Activated CD4-positive, alpha-beta T cell treated with anti-CD3 and anti-CD28 coated beads for 24 hours (primary cell): Measurements from ENCODE around the gene BROX.
A peak's percentile ranks its signal among the peaks of the same experiment; 100 is the strongest.
"Not testable (repeated sequence)": the region's sequence is repeated elsewhere in the genome, so short reads cannot be mapped to it uniquely, and the experiment has no call there.

Experiments
- DNase-seq, 2 donors: peaks; one replicate each; pipeline ENCODE4 v3.0.0-alpha.2; 2020; ENCODE audit warnings: low read depth in 2 of 2

The BROX gene, protein sequence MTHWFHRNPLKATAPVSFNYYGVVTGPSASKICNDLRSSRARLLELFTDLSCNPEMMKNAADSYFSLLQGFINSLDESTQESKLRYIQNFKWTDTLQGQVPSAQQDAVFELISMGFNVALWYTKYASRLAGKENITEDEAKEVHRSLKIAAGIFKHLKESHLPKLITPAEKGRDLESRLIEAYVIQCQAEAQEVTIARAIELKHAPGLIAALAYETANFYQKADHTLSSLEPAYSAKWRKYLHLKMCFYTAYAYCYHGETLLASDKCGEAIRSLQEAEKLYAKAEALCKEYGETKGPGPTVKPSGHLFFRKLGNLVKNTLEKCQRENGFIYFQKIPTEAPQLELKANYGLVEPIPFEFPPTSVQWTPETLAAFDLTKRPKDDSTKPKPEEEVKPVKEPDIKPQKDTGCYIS

DNA sequence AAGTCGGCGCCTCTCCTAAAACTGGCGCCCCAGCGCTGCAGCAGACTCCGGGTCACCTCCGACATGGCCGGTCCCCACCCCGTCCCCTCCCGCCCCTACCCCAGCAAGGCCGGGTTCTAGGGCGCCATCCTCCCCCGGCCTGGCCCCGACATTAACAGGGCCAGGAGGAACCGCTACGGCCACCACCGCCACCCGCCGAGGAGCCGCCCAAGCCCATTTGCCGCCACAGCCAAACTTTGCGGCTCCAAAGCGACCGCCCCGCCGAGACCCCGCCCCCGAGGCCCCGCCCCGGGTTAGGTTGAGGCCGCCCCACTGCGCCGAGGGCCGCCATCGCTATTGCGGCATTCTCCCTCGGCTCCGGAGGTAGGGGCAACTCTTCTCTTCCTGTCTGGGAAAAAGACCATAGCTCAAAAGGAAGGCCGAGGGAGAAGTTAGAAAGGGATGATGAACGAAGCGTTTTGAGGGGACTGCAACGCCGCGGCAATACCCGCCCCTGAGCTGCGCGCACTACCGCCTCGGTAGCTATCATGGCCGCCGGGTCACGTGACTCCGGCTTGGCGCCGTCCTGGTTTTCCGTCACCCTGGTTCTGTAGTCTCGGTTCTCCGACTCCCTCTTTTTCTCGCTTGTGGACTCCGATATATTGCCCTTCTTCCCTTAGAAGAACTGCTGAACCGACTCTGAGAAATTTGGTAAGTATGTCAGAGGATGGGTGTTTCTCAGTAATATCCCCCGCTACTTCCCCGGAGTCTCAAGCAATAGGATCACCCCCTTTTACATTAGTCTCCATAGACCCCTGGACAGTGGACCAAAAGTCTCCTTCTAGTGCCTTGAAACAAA is at the start of gene BROX, which contains the start of gene AIDA:
Gene BROX, plus strand, starts transcription at position 312 of the 838 bp plus-strand sequence. CDS start 3,136 bp downstream, outside the sequence.
Gene AIDA, minus strand, starts transcription at position 239 of the 838 bp plus-strand sequence. Its CDS starts 174 bp downstream, at position 65.
- DNase-seq, result peak; percentile 94 to 97

DNA sequence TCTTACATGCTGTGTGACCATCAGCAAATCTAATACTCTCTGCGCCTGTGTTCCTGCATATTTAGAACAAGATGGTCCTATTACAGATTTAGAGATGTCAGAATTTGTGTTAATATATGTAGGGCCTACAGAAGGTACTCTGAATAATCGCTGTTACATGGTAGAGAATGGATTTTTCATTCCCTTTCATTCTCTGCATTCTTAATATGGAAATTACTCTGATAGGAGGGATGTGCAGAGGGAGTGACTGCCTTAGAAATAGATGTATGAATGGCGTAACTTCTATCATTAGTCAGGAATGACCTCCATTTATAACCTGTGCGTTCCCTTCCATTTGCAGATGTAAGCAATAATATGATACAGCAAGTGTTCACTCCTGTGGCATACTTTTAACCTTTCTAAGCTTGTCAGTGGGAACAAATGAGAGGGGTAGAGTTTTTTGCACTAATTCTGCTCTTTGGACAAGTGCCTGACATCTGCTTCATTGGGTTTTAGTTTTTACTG is 48.9 kb upstream of the BROX start:
- no peak for DNase-seq

DNA sequence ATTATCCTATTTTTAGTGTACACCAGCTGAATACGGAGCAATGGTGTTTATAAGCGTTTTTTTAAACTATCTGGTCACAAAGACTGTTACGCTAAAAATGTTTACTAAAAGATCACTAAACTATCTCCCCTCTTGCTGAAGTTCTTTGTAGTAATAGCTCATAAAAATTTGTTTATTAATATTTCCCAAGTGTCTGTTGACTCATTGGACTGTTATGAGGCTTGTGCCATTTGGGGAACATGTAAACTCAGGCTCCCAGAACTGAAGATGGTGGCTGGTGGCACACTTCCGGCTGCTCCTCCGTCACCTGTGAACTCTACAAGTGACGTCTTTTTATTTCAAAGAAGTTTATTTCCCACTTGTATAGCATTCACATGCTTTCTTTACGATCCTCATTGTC is 46.4 kb upstream of the BROX start:
- no peak for DNase-seq

DNA sequence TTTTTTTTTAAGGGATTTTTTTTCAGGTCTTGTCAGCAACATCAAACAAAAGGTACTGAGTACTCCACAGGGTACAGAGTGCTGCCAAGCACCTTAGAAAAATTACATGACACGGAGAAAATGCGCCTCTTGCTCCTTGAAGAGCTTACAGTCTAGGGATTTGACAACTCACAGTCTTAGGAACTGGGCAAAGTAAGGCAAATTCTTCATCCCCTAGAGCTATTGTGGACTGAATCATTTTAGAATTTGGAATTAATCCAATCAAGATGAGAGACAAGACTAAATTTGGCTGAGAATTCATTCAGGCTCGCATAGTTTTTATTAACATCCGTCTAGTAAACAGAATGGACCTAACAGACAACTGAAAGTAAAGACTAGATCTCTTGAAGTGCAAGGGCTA is 44.2 kb upstream of the BROX start:
- DNase-seq, result not testable (repeated sequence)

DNA sequence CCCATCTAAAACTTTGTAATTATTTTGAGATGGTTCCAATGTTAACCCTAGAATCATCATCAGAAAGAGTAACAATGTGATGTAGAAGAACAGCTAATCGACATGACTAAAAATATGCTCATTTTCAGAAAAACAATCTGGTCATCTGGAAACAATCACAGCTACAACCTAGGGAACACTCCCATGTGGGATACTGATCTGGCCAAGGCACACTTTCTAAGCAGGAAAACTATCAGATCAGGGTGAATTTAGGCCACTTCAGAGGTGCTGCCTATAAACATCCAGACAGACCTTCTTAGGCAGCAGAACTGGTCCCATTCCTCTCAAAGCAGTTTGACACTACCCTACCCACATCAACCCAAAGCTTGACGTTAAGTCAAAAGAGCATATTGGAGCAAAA is 43.3 kb upstream of the BROX start:
- not testable (repeated sequence) for DNase-seq

DNA sequence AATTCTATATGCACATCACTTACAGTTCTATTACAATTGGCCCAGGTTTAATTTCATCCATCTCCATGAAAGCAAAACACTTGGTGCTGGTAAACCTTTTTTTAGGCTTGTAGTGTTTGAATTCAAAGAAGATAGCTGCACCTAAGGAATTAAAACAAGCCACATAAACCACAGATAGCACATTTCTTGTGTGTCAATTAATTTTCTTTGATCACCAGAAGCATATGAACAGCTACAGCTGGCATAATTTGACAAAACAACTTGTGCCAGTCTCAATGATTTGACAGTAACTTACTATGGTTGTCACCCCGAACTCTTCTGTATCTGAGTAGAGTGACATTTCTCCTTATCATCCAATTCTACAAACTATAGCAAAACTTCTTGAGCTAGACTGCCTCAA is 42.3 kb upstream of the BROX start:
- no peak for DNase-seq

DNA sequence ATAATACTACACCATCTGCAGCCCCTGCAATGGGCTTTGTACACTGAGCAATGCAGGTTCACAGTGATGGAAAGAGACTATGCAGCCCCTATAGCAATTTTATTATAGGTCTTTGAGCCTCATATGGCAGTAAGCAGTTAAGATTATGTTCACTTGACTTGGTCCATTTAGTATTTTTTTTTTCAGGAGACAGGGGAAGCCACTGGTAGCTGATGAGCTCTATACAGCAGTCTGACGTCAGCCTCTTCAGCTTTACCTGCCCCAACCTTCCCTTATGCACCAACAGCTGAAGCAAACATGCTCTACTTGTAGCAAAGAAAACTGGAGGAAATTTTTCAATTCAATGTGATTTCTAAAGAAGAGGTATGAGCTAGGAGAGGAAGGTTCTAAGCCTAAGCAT is 32.3 kb upstream of the BROX start:
- DNase-seq, result no peak

DNA sequence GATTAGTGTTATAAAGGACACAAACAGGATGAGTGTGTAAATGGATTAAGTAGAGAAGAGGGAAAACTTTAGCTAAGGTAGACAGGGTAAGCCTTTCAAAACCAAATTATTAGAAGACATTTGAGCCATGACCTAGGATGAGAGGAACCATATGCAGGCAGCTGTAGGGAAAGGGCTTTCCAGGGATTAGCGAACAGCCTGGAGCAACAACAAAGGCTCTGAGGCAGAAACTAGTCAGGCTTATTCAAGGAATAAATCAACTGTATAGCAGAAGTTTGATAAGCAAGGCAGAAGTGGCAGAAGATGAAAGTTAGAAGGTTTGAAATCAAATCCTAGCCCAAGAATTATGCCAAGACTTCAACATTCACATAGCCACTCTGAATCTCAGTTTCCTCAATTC is 21.3 kb upstream of the BROX start:
- DNase-seq, result no peak

DNA sequence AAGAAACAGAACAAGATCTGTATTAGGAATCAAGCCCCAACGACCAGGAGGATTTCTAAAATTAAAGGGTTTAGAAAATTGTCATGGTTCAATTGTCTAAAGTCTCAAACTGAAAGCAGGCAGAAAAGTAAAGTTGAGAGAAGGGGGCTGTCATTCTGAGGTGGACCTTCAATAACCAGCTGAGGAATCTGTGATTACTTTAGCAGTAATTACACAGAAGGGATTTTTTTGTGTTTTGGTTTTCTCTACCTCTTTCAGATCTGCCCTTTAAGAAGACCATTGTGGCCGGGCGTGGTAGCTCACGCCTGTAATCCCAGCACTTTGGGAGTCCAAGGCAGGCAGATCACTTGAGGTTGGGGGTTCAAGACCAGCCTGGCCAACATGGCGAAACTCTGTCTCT is 17.4 kb upstream of the BROX start:
- DNase-seq, result no peak

DNA sequence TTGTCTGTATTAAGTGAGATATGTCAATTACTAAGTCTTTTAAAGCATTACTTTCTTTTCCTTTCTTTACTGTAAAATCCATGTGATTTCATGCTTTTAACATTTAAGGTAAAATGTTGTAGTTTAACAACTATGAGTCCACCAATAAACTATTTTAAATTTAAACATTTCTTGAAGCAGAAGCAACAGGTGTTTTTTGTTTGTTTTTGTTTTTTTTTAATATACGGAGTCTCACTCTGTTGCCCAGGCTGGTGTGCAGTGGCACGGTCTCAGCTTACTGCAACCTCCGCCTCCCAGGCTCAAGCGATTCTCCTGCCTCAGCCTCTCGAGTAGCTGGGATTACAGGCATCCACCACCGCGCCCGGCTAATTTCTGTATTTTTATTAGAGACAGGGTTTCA is 15.6 kb upstream of the BROX start:
- DNase-seq, result no peak

DNA sequence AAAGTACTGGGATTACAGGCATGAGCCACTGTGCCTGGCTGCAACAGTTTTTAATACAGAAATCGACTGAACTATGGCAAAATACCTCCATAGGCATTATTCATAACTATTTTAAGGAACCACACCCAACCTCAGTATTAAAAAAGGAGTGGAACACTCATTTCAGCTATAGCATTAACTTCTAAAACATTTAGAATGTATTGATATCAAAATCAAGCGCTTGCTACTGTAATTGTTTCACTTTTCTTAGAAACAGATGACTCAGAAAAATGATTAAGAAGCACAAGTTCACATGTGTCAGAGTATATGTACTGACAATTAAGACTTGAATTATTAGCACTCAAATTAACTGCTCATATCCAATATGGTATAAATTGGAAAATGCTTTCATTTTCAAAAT is 15.2 kb upstream of the BROX start:
- no peak for DNase-seq

DNA sequence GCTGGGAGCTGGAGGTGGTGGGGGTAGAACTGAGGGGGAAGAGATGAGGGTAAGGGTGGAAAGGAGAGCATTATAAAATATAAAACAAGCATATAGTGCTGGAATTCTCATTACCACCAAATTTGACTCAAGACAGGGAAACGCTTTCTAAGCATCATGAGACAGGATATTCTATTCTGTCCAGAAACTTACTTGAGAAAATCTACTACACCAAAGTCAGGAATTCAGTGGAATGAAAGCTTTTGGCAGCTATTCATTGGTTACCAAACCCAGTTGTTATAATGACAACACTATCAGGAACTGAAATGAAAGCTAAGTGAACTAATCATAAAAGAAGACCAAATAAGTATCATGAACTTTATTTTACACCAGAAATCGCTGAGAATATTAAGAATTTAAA is 14.5 kb upstream of the BROX start:
- no peak for DNase-seq

DNA sequence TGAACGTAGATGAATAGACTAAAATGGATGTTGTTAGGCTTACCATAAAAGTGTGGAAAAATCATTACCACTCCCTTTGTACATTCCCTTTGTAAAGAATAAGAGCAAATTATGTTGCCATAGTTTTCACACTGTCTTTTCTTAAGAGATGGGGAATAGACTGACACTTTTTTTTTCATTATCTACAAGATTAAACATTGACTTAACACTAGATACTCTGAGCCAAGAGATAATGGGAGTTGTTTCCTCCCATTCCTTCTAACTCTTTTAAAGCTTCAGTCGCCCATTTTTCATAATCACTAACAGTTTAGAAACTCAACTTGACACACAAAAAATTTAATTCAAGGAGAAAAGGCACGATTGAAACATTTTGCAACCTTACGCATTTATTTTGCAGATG is 10.2 kb upstream of the BROX start:
- DNase-seq, result no peak

DNA sequence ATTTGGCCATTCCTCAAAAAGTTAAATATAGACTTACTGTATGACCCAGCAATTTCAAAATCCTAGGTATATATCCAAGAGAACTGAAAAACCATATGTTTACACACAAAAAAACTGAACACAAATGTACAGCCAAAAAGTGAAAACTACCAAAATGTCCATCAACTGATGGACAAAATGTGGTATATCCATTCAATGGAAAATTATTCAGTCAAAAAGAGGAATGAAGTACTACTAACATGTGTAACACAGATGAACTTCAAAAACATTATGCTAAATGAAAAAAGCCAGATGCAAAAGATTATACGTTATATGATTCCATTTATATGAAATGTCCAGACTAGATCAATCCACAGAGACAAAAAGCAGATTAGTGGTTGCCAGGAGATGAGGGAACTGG is 8.1 kb upstream of the BROX start:
- no peak for DNase-seq

DNA sequence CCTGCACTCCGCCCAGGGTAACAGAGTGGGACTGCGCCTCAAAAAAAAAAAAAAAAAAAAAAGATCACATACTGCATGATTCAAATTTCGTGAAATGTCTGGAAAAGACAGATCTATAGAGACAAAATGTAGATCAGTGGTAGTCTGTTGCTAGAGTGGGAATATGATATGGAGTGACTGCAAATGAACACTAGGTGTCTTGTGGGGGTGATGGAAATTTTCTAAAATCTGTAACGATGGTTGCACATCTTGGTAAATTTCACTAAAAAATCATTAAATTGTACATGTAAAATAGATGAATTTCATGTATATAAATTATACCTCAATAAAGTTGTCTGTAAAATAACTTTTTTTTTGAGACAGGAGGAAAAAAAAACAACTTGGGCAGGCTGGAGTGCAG is 5.5 kb upstream of the BROX start:
- no peak for DNase-seq

DNA sequence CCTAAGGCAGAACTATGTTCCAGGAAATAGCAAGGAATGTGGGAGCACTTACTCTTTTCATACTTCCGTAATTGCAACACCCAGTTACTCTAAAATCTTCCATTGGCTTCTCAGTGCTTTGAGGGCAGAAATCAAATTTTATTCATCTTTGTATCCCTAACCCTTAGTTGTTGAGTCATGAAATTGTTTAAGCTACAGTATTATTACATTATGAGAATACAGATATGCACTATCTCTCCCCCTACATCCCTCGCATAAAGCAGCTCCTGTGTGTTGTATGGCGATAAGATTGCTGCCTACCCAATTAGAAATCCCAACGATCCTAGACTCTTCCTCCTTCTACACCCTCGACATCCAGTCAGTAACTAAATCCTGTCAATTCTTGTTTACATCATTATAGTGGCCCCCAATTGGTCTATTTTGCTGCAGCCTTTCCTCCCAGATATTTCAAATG is 2.6 kb upstream of the BROX start:
- no peak for DNase-seq

DNA sequence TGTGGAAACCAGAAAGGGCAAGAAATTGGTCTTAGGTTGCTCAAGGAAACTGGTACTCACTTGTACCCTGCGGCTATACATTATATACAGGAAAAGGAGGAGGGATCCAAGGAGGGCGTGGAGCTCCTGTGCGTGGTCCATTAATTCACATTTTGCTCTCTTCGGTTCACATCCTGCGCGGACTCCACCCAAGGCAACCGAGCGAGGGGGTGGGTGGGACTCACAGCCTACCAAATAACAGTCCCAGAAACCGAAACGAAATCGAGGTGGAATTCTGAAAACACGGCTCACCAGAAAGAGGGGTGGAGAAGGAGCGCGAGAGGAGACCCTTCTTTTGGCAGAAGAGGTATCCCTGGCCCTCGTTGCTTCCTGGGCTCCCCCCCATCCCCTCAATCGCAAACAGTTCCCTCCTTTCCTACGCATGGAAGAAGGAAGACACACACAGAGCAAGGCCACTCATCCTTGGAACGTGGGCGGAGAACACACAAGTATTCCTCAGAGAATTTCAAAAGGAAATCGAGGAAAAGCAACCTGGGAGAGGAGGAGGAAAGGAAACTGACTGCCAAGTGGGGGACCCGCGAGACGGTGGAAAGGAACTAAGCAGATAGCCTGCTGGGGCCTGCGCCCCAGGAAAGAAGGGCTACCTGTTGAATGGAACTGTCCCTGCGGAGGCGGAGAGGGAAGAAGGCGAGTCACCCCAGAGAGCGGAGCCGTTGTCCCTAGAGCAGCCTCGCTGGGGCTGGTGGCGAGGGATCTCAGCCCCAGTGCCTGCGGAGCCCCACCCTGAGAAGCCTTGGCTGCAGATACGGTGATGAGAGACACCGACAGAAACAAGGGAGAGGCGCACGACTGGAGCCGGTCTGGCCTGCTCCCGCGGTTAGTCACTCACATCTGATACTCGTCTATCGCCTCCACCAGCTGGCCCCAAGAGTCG is 778 bp upstream of the BROX start:
- peak; percentile 22 to 29 for DNase-seq

DNA sequence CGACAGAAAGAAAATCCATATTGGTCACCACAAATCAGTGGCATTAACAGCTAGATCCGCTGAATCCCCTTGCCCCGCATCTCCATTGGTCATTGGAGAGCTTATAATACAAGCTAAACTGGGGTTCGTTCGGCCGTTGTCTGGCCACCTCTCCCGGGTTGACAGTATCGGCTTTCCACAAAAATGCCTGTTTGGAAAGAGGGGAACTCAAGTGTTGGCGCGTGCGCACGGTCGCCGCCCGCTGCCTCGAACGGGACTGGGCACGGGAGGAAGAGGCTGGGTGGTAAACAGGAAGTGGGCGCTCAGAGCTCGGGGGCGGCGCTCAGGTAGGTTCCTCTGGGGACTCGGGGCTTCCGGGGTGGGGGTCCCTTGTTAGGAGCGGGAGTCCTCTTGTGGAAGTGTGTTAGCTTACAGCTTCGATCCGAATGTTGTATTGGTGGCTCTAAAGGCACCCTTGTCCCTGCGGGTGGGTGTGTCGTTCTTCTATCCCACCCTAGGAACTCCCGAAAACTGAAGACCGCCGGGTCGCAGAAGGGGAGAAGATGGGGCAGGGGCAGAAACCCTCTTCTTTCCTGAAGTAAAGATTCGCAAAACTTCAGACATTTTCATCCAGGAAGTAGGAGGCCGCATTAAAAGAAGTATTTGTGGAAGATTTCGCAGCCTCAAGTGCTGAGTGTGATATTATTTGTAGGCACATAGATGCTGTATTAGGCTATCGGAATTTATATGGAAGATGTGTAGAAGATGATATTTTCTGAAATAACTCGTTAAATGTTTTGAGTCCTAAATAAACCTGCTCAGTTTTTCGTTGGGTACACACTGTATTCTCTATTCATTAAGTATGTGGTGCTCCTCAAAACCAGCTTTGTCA is 962 bp downstream of the BROX start:
- DNase-seq, result peak; percentile 78 to 81

DNA sequence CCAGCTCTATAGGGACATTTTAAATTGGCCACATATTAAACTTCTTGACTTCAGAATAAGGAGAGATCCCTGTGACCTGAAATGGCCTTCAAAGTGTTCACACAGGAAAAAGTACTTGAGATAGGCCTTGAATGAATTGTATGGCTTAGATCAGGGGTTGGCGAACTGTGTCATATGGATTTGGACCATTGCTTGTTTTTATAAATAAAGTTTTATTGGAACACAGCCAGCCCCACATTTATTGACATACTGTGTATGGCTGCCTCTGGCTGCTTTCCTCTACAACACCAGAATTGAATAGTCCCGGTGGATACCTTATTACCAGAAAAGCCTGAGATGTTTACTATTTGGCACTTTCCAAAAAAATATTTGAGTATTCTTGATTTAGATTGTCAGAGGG is 4.0 kb downstream of the BROX start:
- DNase-seq, result no peak

DNA sequence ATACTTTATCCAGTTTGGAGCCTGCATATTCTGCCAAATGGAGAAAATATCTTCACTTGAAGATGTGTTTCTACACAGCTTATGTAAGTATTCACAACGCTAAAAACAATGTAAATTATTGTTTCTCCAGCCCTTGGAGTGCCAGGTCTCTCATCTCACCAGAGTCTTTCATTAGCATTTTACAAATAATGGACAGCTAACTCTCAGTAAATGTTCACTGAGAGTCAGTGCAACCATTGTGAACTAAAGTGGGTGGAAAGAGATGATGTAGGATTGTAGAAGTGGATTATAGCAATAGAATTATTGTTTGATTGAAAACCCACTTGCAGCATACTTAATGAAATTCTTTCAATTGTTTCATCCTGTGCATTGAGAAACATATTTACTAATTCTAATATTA is 16.4 kb downstream of the BROX start:
- DNase-seq, result no peak

DNA sequence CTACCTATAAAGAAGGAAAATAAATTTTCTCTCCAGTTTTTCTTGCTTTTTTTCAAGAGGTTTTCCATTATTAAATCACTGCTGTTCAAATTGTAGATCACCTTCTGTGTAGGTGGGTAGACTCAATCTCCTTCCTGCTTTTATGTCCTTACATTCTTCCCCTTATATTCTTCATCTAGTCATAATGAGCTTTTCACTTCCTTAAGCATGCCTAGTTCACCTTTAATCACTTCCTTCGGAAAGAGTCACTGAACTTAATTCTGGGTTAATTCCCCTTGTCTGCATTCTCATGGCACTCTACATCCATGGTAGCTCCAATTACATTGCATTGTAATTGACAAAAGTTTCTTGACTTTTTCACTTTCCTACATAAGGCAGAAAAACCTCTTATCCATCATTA is 18.5 kb downstream of the BROX start:
- no peak for DNase-seq
